Measurements from ENCODE around the gene KCNA2. TPM values are rescaled to one million over a fixed set of nuclear protein-coding genes. Genes with fewer than 3 reads are reported as not detected.

Gene KCNA2
- total and polyA plus RNA-seq, 2 of the 13 experiments (the other 11 are each of a cell fraction or from before 2014, with no cell fraction given) = not detected

DNA sequence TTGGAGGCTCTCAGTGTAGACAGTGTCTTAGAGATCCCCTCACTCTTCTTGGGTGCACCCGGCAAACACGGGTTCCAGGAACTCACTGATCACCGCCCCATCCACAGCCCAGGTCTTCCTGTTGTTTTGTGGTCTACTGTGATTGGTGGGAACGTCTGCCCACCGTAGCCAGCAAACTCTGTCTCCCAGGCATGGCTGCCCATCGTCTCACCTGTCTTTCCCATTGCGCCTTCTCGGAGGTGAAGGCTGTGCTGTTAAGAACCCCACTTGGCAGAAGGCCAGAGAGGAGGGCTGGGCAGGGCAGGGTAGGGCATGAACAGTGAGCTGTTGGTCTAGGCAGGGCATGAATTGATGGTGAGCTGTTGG is 14.1 kb upstream of the KCNA2 start:
- DNase-seq (ENCODE audit: low spot score) = no peak
- H3K36me3 ChIP-seq (replicated peaks in 1 of 2; ENCODE audit: control insufficient read depth in 1 of 2, insufficient read depth in 2 of 2, low read length in 2 of 2) = no peaks in the 10 kb centered on the region
- H3K27ac ChIP-seq (ENCODE audit: extremely low read length, insufficient read depth, low read length) = no peak overlapping the region
- H3K4me1 ChIP-seq (ENCODE audit: insufficient read depth, low read length) = no peaks in the 10 kb centered on the region
- ChIA-PET CTCF (ENCODE audit: low intra/inter-chr PET ratio, low total read pairs) (interaction anchor here (0.7 to 2.0 kb wide), 2 partner anchors 65 to 146 kb away, joined by 3 to 4 read pairs; no protein-coding TSS in a partner anchor), POLR2A (no interaction called here)
- no peaks in the 10 kb centered on the region for H3K9me3 ChIP-seq (ENCODE audit: low read length)
- no peaks in the 10 kb centered on the region; the same call in 1 of the 2 replicates for H4K20me1 ChIP-seq (ENCODE audit: insufficient read depth, low read length)
- no peak overlapping the region for H3K4me3 ChIP-seq (replicated peaks in 1 of 3; ENCODE audit: insufficient read depth in 1 of 3, low read depth in 2 of 3, low read length in 3 of 3)
- 39% methylated on average over 8 of the region's 8 CpGs for WGBS (ENCODE audit: low lambda C conversion rate)
- intact Hi-C loops (cut with micrococcal nuclease; ENCODE audit: unreplicated experiment) = no loop called here
- H3K79me2 ChIP-seq (ENCODE audit: insufficient read depth, low read length) = no peaks in the 10 kb centered on the region
- H3K4me2 ChIP-seq (ENCODE audit: low read depth, low read length) = no peak overlapping the region
- no peak for FAIRE-seq
- in situ Hi-C loops (cut with HindIII; ENCODE audit: extremely low pct_ligation_motif_present, low pct_unique_long_range_greater_than_20kb) = no loop called here
- H3K9ac ChIP-seq (ENCODE audit: insufficient read depth, low read depth, low read length) = no peak overlapping the region
- ATAC-seq = no peak
- peaks cover 0 to 17% of the 10 kb centered on the region in 2 experiments; a peak in 3 of 5 replicates for H3K27me3 ChIP-seq (ENCODE audit: control insufficient read depth in 1 of 2, insufficient read depth in 2 of 2, low read length in 2 of 2)
- H2AFZ ChIP-seq (ENCODE audit: low read length) = no peak overlapping the region
- BruUV-seq (replicated peaks) = no TSS peak
- TF ChIP-seq, protein P1, sequence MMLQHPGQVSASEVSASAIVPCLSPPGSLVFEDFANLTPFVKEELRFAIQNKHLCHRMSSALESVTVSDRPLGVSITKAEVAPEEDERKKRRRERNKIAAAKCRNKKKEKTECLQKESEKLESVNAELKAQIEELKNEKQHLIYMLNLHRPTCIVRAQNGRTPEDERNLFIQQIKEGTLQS (CRISPR knock-in tag; IDR thresholded peaks at IDR 0.05) = no peak
- TF ChIP-seq ZNF773 (CRISPR knock-in tag; IDR thresholded peaks at IDR 0.05; ENCODE audit: borderline replicate concordance) (no peak), ZNF354B (CRISPR knock-in tag; IDR thresholded peaks at IDR 0.05) (no peak), ZMYM2 (CRISPR knock-in tag; IDR thresholded peaks at IDR 0.05) (no peak), ZNF20 (CRISPR knock-in tag; IDR thresholded peaks at IDR 0.05) (no peak), SALL2 (CRISPR knock-in tag; IDR thresholded peaks at IDR 0.05) (no peak), TBX3 (IDR thresholded peaks at IDR 0.05; ENCODE audit: borderline replicate concordance) (no peak), ZC3H4 (CRISPR knock-in tag; IDR thresholded peaks at IDR 0.05; ENCODE audit: borderline replicate concordance) (no peak)
- TF ChIP-seq, protein P2, sequence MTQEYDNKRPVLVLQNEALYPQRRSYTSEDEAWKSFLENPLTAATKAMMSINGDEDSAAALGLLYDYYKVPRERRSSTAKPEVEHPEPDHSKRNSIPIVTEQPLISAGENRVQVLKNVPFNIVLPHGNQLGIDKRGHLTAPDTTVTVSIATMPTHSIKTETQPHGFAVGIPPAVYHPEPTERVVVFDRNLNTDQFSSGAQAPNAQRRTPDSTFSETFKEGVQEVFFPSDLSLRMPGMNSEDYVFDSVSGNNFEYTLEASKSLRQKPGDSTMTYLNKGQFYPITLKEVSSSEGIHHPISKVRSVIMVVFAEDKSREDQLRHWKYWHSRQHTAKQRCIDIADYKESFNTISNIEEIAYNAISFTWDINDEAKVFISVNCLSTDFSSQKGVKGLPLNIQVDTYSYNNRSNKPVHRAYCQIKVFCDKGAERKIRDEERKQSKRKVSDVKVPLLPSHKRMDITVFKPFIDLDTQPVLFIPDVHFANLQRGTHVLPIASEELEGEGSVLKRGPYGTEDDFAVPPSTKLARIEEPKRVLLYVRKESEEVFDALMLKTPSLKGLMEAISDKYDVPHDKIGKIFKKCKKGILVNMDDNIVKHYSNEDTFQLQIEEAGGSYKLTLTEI (CRISPR knock-in tag; conservative IDR thresholded peaks at IDR 0.05) = no peak
- TF ChIP-seq, protein P3, sequence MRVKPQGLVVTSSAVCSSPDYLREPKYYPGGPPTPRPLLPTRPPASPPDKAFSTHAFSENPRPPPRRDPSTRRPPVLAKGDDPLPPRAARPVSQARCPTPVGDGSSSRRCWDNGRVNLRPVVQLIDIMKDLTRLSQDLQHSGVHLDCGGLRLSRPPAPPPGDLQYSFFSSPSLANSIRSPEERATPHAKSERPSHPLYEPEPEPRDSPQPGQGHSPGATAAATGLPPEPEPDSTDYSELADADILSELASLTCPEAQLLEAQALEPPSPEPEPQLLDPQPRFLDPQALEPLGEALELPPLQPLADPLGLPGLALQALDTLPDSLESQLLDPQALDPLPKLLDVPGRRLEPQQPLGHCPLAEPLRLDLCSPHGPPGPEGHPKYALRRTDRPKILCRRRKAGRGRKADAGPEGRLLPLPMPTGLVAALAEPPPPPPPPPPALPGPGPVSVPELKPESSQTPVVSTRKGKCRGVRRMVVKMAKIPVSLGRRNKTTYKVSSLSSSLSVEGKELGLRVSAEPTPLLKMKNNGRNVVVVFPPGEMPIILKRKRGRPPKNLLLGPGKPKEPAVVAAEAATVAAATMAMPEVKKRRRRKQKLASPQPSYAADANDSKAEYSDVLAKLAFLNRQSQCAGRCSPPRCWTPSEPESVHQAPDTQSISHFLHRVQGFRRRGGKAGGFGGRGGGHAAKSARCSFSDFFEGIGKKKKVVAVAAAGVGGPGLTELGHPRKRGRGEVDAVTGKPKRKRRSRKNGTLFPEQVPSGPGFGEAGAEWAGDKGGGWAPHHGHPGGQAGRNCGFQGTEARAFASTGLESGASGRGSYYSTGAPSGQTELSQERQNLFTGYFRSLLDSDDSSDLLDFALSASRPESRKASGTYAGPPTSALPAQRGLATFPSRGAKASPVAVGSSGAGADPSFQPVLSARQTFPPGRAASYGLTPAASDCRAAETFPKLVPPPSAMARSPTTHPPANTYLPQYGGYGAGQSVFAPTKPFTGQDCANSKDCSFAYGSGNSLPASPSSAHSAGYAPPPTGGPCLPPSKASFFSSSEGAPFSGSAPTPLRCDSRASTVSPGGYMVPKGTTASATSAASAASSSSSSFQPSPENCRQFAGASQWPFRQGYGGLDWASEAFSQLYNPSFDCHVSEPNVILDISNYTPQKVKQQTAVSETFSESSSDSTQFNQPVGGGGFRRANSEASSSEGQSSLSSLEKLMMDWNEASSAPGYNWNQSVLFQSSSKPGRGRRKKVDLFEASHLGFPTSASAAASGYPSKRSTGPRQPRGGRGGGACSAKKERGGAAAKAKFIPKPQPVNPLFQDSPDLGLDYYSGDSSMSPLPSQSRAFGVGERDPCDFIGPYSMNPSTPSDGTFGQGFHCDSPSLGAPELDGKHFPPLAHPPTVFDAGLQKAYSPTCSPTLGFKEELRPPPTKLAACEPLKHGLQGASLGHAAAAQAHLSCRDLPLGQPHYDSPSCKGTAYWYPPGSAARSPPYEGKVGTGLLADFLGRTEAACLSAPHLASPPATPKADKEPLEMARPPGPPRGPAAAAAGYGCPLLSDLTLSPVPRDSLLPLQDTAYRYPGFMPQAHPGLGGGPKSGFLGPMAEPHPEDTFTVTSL (CRISPR knock-in tag; IDR thresholded peaks at IDR 0.05; ENCODE audit: borderline replicate concordance) = no peak
- TF ChIP-seq, protein P4, sequence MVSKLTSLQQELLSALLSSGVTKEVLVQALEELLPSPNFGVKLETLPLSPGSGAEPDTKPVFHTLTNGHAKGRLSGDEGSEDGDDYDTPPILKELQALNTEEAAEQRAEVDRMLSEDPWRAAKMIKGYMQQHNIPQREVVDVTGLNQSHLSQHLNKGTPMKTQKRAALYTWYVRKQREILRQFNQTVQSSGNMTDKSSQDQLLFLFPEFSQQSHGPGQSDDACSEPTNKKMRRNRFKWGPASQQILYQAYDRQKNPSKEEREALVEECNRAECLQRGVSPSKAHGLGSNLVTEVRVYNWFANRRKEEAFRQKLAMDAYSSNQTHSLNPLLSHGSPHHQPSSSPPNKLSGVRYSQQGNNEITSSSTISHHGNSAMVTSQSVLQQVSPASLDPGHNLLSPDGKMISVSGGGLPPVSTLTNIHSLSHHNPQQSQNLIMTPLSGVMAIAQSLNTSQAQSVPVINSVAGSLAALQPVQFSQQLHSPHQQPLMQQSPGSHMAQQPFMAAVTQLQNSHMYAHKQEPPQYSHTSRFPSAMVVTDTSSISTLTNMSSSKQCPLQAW (CRISPR knock-in tag; IDR thresholded peaks at IDR 0.05) = no peak
